Tibial artery (tissue), 4 donors: ENCODE data around the gene HADHA.

Source experiments
- DNase-seq, 2 donors: peaks; one replicate each; pipeline ENCODE4 v3.0.0-alpha.2; 2019
- H3K27ac ChIP-seq, 2 donors: fragments of 200-600 bp; sonication (generic) in 1 of 2; 1 replicate in 1 of 2; 2 replicates in 1 of 2; pipeline ENCODE4 v1.5.1; 2018 to 2019; ENCODE audit warnings: mild to moderate bottlenecking in 1 of 2
- H3K27me3 ChIP-seq, 2 donors: fragments of 200-600 bp; sonication (generic) in 1 of 2; one replicate each; pipeline versions ENCODE4 v1.5.1 to v1.6.0; 2016 to 2019
- H3K36me3 ChIP-seq, 3 donors: fragments of 200-600 bp; sonication (generic) in 2 of 3; one replicate each; pipeline ENCODE4 v1.5.1; 2016 to 2019; ENCODE audit warnings: mild to moderate bottlenecking in 2 of 3
- H3K4me1 ChIP-seq, 4 donors: fragments of 200-600 bp; sonication (generic) in 2 of 4; 1 replicate in 3 of 4; 2 replicates in 1 of 4; pipeline ENCODE4 v1.5.1; 2016 to 2019
- H3K4me3 ChIP-seq, 2 donors: fragments of 200-600 bp; sonication (generic) in 1 of 2; 1 replicate in 1 of 2; 2 replicates in 1 of 2; pipeline ENCODE4 v1.5.1; 2018 to 2019; ENCODE audit warnings: mild to moderate bottlenecking in 2 of 2
- H3K9me3 ChIP-seq, 3 donors: fragments of 200-600 bp; sonication (generic) in 1 of 3; one replicate each; pipeline ENCODE4 v1.5.1; 2016 to 2019
- CTCF ChIP-seq, 2 experiments: fragments of 200-600 bp in 1 of 2; fragments of 450-650 bp in 1 of 2; IDR thresholded peaks; one replicate each; pipeline ENCODE4 v1.5.1; 2017 to 2019; ENCODE audit warnings: antibody characterized with exemption in 2 of 2, mild to moderate bottlenecking in 1 of 2, moderate library complexity in 1 of 2
- intact Hi-C: fragments of 100-400 bp; cut with DNase I; formaldehyde crosslinking; loops from one replicate; pipeline ENCODE4 v1.15.0; 2023; ENCODE audit warnings: low total_unique reads

The HADHA gene

GRCh38 chr2:26182441-26182840 lies 62.0 kb downstream of the HADHA start:
- H3K4me1 ChIP-seq, result peaks cover 0 to 31% (median 19%) of the 10 kb centered on the region in 4 donors
- H3K36me3 ChIP-seq, result no peaks in the 10 kb centered on the region
- H3K27me3 ChIP-seq, result peaks cover 0 to 20% of the 10 kb centered on the region in 2 donors
- no peak overlapping the region for H3K27ac ChIP-seq
- H3K4me3 ChIP-seq, result no peak overlapping the region
- TF ChIP-seq CTCF (IDR thresholded peaks at IDR 0.05), result no peak
- intact Hi-C loops, result no loop called here
- DNase-seq, result no peak
- no peaks in the 10 kb centered on the region for H3K9me3 ChIP-seq

- no peak for TF ChIP-seq CTCF (IDR thresholded peaks at IDR 0.05)
Measured at GRCh38 chr2:26179446-26179913, 65.0 kb downstream of the HADHA start.

DNA sequence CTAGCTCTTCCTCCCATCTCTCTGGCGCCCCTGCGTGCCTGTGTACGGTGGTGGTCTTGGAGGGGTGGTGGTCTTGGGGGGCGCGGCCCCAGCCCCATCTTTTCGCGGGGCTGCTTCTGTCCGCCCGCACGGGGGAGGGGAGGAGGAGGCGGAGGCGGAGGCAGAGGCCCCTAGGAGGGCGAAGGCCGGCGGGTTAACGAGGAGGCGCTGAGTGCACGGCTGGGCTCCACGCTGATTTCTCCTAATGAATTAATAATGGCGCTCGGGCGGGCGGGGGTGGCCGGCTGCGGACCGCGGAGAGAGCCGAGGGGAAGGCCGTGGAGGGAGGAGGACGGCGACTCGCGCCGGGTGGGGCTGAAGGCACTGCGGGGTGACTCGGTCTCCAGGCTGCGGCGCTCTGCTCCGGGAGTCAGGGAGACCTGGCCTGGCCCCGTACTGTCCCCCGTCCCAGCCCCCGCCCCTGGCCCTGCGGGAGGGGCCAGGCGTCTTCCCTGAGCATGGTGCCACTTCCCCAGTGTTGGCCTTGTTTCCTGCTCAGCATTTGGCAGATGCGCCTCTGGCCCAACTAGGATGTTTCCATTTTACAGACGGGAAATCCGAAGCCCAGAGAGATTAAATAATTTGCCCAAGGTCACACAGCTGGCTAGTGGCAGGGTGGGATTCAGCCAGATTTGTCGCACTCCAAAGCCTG lies 65.5 kb downstream of the HADHA start:
- DNase-seq, result no peak
- intact Hi-C loops, result no loop called here
- peak overlapping the region; percentile 42 to 53 for H3K4me3 ChIP-seq
- no peaks in the 10 kb centered on the region for H3K36me3 ChIP-seq
- H3K27me3 ChIP-seq, result peaks cover 0 to 55% of the 10 kb centered on the region in 2 donors
- no peak overlapping the region for H3K27ac ChIP-seq
- TF ChIP-seq CTCF (IDR thresholded peaks at IDR 0.05), result no peak
- no peaks in the 10 kb centered on the region for H3K9me3 ChIP-seq
- H3K4me1 ChIP-seq, result peaks cover 0 to 19% (median 13%) of the 10 kb centered on the region in 4 donors

More at GRCh38 chr2:26179446-26179913, 65.0 kb downstream of the HADHA start:
- peaks cover 0 to 49% of the 10 kb centered on the region in 2 donors for H3K27me3 ChIP-seq
- peak overlapping the region; percentile 42 to 53 for H3K4me3 ChIP-seq
- intact Hi-C loops, result no loop called here
- peaks cover 0 to 21% (median 14%) of the 10 kb centered on the region in 4 donors for H3K4me1 ChIP-seq
- H3K27ac ChIP-seq, result no peak overlapping the region
- DNase-seq, result no peak
- no peaks in the 10 kb centered on the region for H3K9me3 ChIP-seq
- no peaks in the 10 kb centered on the region for H3K36me3 ChIP-seq

- no peak overlapping the region for H3K27ac ChIP-seq
- no peaks in the 10 kb centered on the region for H3K9me3 ChIP-seq
- no peak for DNase-seq
- no peak for TF ChIP-seq CTCF (IDR thresholded peaks at IDR 0.05)
- intact Hi-C loops, result no loop called here
- peak overlapping the region in 1 of 2 donors; percentile 53 for H3K4me3 ChIP-seq
- peaks cover 0 to 25% (median 19%) of the 10 kb centered on the region in 4 donors for H3K4me1 ChIP-seq
- no peaks in the 10 kb centered on the region for H3K36me3 ChIP-seq
- peaks cover 0 to 61% of the 10 kb centered on the region in 2 donors for H3K27me3 ChIP-seq
Measured at GRCh38 chr2:26178246-26178645, 66.2 kb downstream of the HADHA start.

GRCh38 chr2:26177122-26177521 lies 67.3 kb downstream of the HADHA start:
- H3K9me3 ChIP-seq, result no peaks in the 10 kb centered on the region
- H3K4me3 ChIP-seq, result no peak overlapping the region
- TF ChIP-seq CTCF (IDR thresholded peaks at IDR 0.05), result no peak
- intact Hi-C loops, result no loop called here
- H3K27me3 ChIP-seq, result peaks cover 0 to 69% of the 10 kb centered on the region in 2 donors
- H3K36me3 ChIP-seq, result no peaks in the 10 kb centered on the region
- no peak overlapping the region for H3K27ac ChIP-seq
- no peak for DNase-seq
- peaks cover 0 to 34% (median 27%) of the 10 kb centered on the region in 4 donors for H3K4me1 ChIP-seq
